GM18511 (cell line): Measurements from ENCODE around the gene KIAA1549.
A peak's percentile ranks its signal among the peaks of the same experiment; 100 is the strongest.

Experiments used
- ATAC-seq: cut with Tn5 transposase; IDR thresholded peaks from one replicate; pipeline ENCODE4 v1.9.1; 2021; ENCODE audit warnings: mild to moderate bottlenecking, moderate library complexity; ENCODE audit not compliant: unreplicated experiment

Gene KIAA1549

GRCh38 chr7:138886501-138886917 lies 94.7 kb downstream of the KIAA1549 start:
- ATAC-seq, result peak; percentile 91

- no peak for ATAC-seq
These were observed 95.6 kb downstream of the KIAA1549 start for GRCh38 chr7:138885383-138886147.

DNA sequence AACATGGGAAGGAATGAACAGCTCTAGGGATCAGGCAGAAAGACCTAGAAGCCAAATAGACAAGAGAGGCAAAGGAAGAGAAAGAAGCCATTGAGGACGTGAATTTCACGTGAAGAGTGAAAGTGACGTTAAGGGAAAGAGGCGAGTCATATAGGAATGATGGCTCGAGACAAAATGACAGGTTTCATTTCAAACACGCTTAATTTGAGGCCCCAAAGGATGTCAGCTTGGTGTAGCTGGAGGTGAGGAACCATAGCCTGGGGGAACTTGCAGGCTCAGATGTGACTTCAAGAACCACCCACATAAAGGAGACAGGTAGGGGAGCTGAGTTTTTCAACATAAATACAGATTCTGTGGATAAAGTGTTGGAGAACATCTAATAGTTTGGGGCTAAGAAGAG lies 98.9 kb downstream of the KIAA1549 start:
- no peak for ATAC-seq

- ATAC-seq, result no peak
These were observed 99.5 kb downstream of the KIAA1549 start for GRCh38 chr7:138881579-138882188.

DNA sequence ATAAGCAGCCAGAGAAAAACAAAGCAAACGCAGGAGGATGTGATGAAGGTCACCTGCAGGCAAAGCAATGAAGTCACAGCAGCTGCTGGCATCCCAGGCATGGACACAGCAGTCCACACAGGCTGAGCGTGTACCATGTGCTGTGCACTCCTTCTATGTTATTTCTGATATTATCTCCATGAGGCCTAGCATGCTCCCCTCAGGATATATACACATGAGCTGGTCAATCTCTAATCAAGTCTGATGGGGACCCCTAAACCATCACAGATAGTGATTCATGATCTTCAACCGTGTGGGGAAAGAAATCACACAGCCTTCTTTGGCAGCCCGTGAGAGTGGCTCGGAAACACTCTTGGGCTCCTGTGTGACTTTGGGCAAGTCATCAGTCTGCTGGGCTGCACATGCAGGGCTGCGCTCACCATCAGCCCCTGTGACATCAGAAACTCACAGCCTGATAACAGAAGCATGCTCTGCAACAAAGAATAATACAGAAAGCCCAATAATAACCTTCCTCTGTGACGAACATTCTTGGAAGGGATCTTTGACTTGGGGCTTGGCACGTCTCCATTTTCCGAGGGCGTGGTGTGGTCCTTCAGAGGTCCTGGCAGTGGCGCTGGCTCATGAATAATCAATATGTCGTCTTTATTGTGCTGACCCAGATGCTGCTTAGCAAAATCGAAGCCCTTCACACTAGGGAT lies 100.2 kb downstream of the KIAA1549 start:
- ATAC-seq, result no peak

DNA sequence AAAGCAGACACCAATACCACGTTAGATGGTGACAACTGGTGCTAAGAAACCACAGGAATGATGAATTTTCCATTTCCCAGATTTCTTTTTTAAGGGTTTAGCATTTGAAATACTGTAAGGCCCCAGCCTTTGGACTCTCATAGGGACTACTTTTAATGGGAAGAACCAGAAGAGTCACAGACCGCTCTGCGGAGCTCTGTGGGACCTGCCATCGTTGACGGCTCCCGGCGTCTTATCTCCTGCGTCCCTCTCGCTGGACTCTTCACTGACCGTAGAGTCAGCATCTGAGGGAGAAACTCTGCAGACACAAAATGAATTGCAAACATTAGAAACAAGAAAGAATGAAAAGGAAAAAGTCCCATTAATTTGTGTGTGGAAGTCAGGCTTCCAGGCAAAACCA lies 101.8 kb downstream of the KIAA1549 start:
- ATAC-seq, result no peak

GRCh38 chr7:138878856-138879255 lies 102.3 kb downstream of the KIAA1549 start:
- no peak for ATAC-seq

GRCh38 chr7:138878051-138878450 lies 103.1 kb downstream of the KIAA1549 start:
- ATAC-seq, result no peak

- no peak for ATAC-seq
These were observed 104.9 kb downstream of the KIAA1549 start for GRCh38 chr7:138876326-138876725.

- ATAC-seq, result no peak
These were observed 105.4 kb downstream of the KIAA1549 start for GRCh38 chr7:138875794-138876193.

DNA sequence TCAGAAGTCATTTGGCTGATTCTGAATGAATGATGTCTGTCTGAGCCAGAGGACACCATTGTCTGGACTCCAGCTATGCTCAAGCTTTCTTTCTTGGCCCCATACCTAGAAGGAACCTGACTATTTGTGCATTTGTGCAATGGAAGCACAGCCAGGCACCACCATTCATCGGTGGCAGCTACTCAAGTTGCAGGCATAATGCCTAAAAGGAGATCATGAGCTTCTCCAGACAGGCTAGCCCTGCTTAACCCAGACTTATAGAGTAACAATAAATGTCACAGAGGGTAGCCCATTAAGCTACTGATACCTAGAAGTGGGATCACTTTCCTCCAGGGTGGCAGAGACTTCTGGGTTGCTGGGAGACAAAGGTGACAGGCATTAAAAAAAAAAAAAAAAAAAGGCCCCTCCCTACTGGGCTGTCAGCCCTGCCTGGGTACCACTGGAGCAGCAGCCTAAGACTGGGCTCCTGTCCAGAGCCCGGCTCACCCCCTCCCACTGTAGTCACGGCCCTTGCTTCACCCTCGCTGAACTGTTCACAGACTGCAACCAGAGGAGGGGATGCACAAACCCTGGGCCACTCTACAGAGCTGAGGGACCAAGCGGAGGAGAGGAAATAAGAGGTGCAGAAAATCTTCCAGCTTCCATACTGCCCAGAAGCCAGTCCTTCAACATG lies 107.8 kb downstream of the KIAA1549 start:
- ATAC-seq, result no peak

GRCh38 chr7:138872576-138872975 lies 108.6 kb downstream of the KIAA1549 start:
- no peak for ATAC-seq

DNA sequence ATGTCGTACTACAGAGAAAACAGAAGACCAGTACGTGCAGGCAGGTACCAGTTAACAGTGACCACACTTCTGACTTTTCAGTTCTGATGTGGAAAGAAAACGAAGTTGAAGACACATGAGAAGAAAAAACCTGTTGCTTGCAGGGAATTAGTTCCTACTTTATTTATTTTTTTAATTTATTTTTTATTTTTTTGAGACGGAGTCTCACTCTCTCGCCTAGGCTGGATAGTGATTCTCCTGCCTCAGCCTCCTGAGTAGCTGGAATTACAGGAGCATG lies 109.4 kb downstream of the KIAA1549 start:
- ATAC-seq, result no peak

- no peak for ATAC-seq
These were observed 110.0 kb downstream of the KIAA1549 start for GRCh38 chr7:138871065-138871813.

DNA sequence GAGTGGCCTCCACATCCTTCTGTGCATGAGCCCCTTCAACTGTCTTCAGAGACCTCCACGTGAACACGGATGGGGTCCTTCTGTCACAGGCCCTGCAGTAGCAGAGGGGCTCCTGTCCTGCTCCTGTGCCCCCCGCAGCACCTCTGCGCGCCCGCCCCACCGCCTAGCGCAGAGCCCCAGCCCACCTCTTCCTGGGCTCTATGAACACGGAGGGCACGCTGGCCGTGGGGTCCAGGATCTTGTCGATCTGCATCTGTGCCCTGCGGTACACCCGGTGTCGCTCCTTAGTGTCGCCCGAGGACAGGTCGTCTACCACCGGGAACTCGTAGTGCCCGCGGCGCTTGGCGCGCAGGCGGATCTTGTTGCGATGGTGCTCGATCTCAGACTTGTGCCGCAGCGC lies 111.8 kb downstream of the KIAA1549 start:
- no peak for ATAC-seq

DNA sequence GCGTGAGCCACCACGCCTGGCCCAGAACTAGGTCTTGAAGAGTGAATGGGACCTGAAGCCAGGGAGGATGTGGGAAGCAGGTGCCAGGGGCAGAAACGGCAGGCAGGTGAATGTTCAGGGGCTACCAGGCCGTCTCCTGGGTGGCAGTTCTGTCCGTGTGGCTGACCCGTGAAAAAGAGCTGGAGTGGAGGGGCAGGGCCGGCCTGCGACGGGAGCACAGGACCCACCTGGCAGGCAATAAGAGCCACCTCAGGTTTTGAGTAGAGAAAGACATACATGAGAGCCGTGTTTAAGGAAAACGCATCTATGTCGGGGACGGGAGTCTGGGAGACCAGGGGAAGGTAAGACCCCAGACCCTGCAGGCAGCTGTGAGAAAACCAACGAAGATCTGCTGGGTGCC lies 112.5 kb downstream of the KIAA1549 start:
- no peak for ATAC-seq

DNA sequence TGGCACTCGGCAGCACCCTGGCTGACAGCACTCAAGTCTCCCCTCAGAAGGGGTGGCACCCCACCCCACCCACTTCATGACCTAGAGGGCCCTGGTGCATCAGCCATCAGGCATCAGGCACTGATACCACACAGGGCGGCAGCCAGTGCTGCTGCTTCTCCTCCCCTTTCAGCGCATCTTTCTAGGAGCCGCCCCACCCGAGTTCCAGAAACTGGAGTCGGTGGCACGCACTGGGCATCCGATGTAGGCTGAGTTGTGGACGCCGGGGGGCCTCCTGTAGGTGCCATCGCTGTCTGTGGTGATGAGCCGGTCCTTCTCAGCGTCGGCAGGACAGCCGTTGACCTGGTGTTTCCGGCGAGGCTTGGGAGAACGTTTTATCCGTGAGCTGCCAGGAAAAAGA lies 113.4 kb downstream of the KIAA1549 start:
- ATAC-seq, result no peak

DNA sequence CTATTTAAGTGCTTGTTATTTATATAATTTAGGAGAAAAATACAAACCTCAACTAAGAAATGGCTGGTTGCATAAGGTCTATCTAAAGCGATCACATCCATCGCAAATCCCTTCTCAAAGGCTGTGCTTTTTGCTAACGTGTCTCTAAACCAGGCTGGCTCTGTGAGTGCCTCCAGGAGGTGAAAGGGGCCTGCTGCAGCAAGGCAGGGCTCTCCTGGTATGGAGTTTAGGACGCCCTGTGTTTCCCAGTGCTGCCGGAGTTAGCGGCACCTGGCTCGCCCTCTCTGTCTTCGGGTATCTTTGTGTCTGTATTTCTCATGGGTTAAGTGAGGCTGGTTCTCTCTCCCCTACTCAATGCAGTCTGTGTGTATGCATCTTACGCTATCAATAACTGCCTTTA lies 114.8 kb downstream of the KIAA1549 start:
- ATAC-seq, result no peak

GRCh38 chr7:138865843-138866242 lies 115.3 kb downstream of the KIAA1549 start:
- peak; percentile 59 for ATAC-seq

DNA sequence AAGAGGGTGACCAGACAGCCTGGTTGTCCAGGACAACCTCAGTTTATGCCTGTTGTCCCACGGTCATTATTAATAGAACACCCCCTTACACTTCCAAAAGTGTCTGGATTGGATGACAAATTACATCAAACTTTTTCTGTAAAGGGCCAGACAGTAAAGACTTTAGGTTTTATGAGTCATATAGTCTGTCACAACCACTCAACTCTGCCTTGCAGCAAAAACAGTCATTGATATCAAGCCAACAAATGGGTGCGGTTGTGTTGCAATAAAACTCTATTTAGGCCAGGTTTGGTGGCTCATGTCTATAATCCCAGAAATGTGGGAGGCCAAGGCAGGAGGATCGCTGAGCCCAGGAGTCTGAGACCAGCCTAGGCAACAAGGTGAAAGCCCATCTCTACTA lies 116.5 kb downstream of the KIAA1549 start:
- no peak for ATAC-seq

GRCh38 chr7:138863931-138864330 lies 117.3 kb downstream of the KIAA1549 start:
- ATAC-seq, result no peak
